GM23338 (cell line): ENCODE measurements around the gene GRK3. TPM values are rescaled to one million over a fixed set of nuclear protein-coding genes. Genes with fewer than 3 reads are reported as not detected.

Experiments used
- ATAC-seq: fragments of 200-7000 bp; cut with Tn5 transposase; 3 replicates; pipeline ENCODE4 v1.9.1; 2020
- DNase-seq: peaks from one replicate; pipeline ENCODE4 v3.0.0-alpha.2; 2015; ENCODE audit warnings: low spot score
- H2AFZ ChIP-seq: fragments of 200-600 bp; sonication (generic); 2 replicates; pipeline ENCODE4 v1.8.0; 2016; ENCODE audit warnings: antibody characterized with exemption, mild to moderate bottlenecking, moderate library complexity
- H3F3A ChIP-seq: fragments of 200-600 bp; sonication (generic); replicated peaks from 2 replicates; pipeline ENCODE4 v1.8.0; 2017; ENCODE audit warnings: antibody characterized with exemption, mixed run types, low read depth
- H3K27ac ChIP-seq: fragments of 200-600 bp; sonication (generic); 2 replicates; pipeline ENCODE4 v1.6.1; 2016; ENCODE audit warnings: low read depth
- H3K27me3 ChIP-seq: fragments of 200-600 bp; sonication (generic); 2 replicates; pipeline ENCODE4 v1.8.0; 2016; ENCODE audit warnings: mild to moderate bottlenecking, mixed run types, moderate library complexity; ENCODE audit not compliant: insufficient read depth
- H3K36me3 ChIP-seq: fragments of 200-600 bp; sonication (generic); 2 replicates; pipeline ENCODE4 v1.8.0; 2016; ENCODE audit warnings: mild to moderate bottlenecking; ENCODE audit not compliant: insufficient read depth
- H3K4me1 ChIP-seq: fragments of 200-600 bp; sonication (generic); 2 replicates; pipeline ENCODE4 v1.8.0; 2016; ENCODE audit warnings: mild to moderate bottlenecking, moderate library complexity; ENCODE audit not compliant: insufficient read depth
- H3K4me2 ChIP-seq: fragments of 200-600 bp; sonication (generic); 2 replicates; pipeline ENCODE4 v1.7.1; 2017; ENCODE audit warnings: mixed run types
- H3K4me3 ChIP-seq: fragments of 200-600 bp; sonication (generic); 2 replicates; pipeline ENCODE4 v1.6.1; 2016; ENCODE audit warnings: mixed run types
- H3K79me2 ChIP-seq: fragments of 200-600 bp; sonication (generic); replicated peaks from 2 replicates; pipeline ENCODE4 v1.8.0; 2017; ENCODE audit warnings: mild to moderate bottlenecking; ENCODE audit not compliant: insufficient read depth
- H3K9me2 ChIP-seq: fragments of 200-600 bp; sonication (generic); 2 replicates; pipeline ENCODE4 v1.8.0; 2017; ENCODE audit not compliant: insufficient read depth
- H4K20me1 ChIP-seq: fragments of 200-600 bp; sonication (generic); replicated peaks from 2 replicates; pipeline ENCODE4 v1.8.0; 2017; ENCODE audit warnings: mild to moderate bottlenecking; ENCODE audit not compliant: insufficient read depth
- H3K27ac Mint-ChIP-seq: 2 replicates; pipeline ENCODE4 v1.8.0; 2020; ENCODE audit warnings: inconsistent platforms, mild to moderate bottlenecking, moderate library complexity, mixed read lengths
- H3K27me3 Mint-ChIP-seq: 3 replicates; pipeline ENCODE4 v1.8.0; 2022; ENCODE audit warnings: low read depth, mild to moderate bottlenecking, moderate library complexity, mixed read lengths, inconsistent platforms; ENCODE audit not compliant: insufficient read depth, poor library complexity
- H3K36me3 Mint-ChIP-seq: 3 replicates; pipeline ENCODE4 v1.8.0; 2021; ENCODE audit warnings: low read depth, mild to moderate bottlenecking, inconsistent platforms, moderate library complexity, mixed read lengths
- H3K4me1 Mint-ChIP-seq: 3 replicates; pipeline ENCODE4 v1.8.0; 2020; ENCODE audit warnings: mild to moderate bottlenecking, inconsistent platforms, mixed read lengths
- H3K4me3 Mint-ChIP-seq: 3 replicates; pipeline ENCODE4 v1.8.0; 2021; ENCODE audit warnings: moderate library complexity, mild to moderate bottlenecking, inconsistent platforms, mixed read lengths
- H3K9me3 Mint-ChIP-seq: 3 replicates; pipeline ENCODE4 v1.8.0; 2020; ENCODE audit warnings: moderate library complexity, mild to moderate bottlenecking, inconsistent platforms, mixed read lengths
- CREB1 ChIP-seq: fragments of 250-450 bp; sonication (Bioruptor Pico); IDR thresholded peaks from 2 replicates; pipeline ENCODE4 v1.5.0; 2020; ENCODE audit warnings: low read depth, mild to moderate bottlenecking, moderate library complexity
- ETS1 ChIP-seq: IDR thresholded peaks from 2 replicates; pipeline ENCODE4 v1.6.1; 2016; ENCODE audit warnings: antibody characterized with exemption
- EZH2 ChIP-seq: fragments of 200-600 bp; sonication (generic); IDR thresholded peaks from one replicate; pipeline ENCODE4 v1.8.0; 2017; ENCODE audit warnings: antibody characterized with exemption, mild to moderate bottlenecking, low read depth; ENCODE audit not compliant: unreplicated experiment
- EZH2phosphoT487 ChIP-seq: fragments of 200-600 bp; sonication (generic); IDR thresholded peaks from one replicate; pipeline ENCODE4 v1.8.1; 2018; ENCODE audit warnings: antibody characterized with exemption; ENCODE audit not compliant: unreplicated experiment
- JUNB ChIP-seq: IDR thresholded peaks from one replicate; pipeline ENCODE4 v1.6.1; 2016; ENCODE audit warnings: antibody characterized with exemption; ENCODE audit not compliant: unreplicated experiment
- NANOG ChIP-seq: IDR thresholded peaks from 2 replicates; pipeline ENCODE4 v1.6.1; 2016; ENCODE audit warnings: antibody characterized with exemption, borderline replicate concordance
- POLR2AphosphoS5 ChIP-seq: IDR thresholded peaks from 2 replicates; pipeline ENCODE4 v1.6.1; 2016; ENCODE audit warnings: antibody characterized with exemption, low read depth
- STAT1 ChIP-seq: IDR thresholded peaks from one replicate; pipeline ENCODE4 v1.6.1; 2016; ENCODE audit warnings: antibody characterized with exemption; ENCODE audit not compliant: unreplicated experiment
- ZNF114 ChIP-seq: fragments of 250-450 bp; sonication (Bioruptor Pico); IDR thresholded peaks from 2 replicates; pipeline ENCODE4 v1.5.0; 2020; ENCODE audit warnings: mild to moderate bottlenecking, moderate library complexity
- ZNF331 ChIP-seq: fragments of 250-450 bp; sonication (Bioruptor Pico); IDR thresholded peaks from 2 replicates; pipeline ENCODE4 v1.5.0; 2020; ENCODE audit warnings: low read depth, mild to moderate bottlenecking, moderate library complexity
- polyA plus RNA-seq: library from polyadenylated mRNA; unstranded; fragments of >200 nt; fragmentation: Nextera tagmentation; extraction: Ambion mirVana; gene quantifications from 2 replicates; pipeline ENCODE4 v1.2.1, GENCODE V29; 2016
- total RNA-seq: library from RNA; depleted of rRNA; stranded (reverse); fragments of >200 nt; shearing (Covaris generic); gene quantifications from 2 replicates; pipeline ENCODE4 v1.2.3, GENCODE V29; 2014
- TF ChIP-seq, protein P1 (sequence below): IDR thresholded peaks from one replicate; pipeline ENCODE4 v1.6.1; 2018; ENCODE audit warnings: antibody characterized with exemption; ENCODE audit not compliant: unreplicated experiment
- TF ChIP-seq, protein P2 (sequence below), 2 experiments: fragments of 200-600 bp in 1 of 2; sonication (generic) in 1 of 2; conservative IDR thresholded peaks; 2 replicates each; pipeline versions ENCODE4 v1.5.1 to v1.6.1; 2016 to 2017; ENCODE audit warnings: antibody characterized with exemption in 2 of 2, low read depth in 2 of 2, mild to moderate bottlenecking in 2 of 2, moderate library complexity in 1 of 2
- TF ChIP-seq, protein P3 (sequence below): fragments of 250-450 bp; sonication (Bioruptor Pico); IDR thresholded peaks from 2 replicates; pipeline ENCODE4 v1.5.0; 2020; ENCODE audit warnings: mild to moderate bottlenecking, moderate library complexity

The GRK3 gene
- total and polyA plus RNA-seq, 2 experiments from 2014 or later: 6.0 to 25.3 TPM

- H3K9me2 ChIP-seq: peaks cover 3% of the 10 kb centered on the region; the same call in 1 of the 2 replicates
- H3K27ac ChIP-seq: no peak overlapping the region
- H2AFZ ChIP-seq: no peak overlapping the region
- H3K36me3 Mint-ChIP-seq: no peaks in the 10 kb centered on the region
- peaks cover 13% of the 10 kb centered on the region; the same call in 2 of the 3 replicates for H3K4me1 Mint-ChIP-seq
- H3F3A ChIP-seq: no peaks in the 10 kb centered on the region
- no peaks in the 10 kb centered on the region for H3K36me3 ChIP-seq
- TF ChIP-seq EZH2phosphoT487: no peak
- TF ChIP-seq, protein P1, sequence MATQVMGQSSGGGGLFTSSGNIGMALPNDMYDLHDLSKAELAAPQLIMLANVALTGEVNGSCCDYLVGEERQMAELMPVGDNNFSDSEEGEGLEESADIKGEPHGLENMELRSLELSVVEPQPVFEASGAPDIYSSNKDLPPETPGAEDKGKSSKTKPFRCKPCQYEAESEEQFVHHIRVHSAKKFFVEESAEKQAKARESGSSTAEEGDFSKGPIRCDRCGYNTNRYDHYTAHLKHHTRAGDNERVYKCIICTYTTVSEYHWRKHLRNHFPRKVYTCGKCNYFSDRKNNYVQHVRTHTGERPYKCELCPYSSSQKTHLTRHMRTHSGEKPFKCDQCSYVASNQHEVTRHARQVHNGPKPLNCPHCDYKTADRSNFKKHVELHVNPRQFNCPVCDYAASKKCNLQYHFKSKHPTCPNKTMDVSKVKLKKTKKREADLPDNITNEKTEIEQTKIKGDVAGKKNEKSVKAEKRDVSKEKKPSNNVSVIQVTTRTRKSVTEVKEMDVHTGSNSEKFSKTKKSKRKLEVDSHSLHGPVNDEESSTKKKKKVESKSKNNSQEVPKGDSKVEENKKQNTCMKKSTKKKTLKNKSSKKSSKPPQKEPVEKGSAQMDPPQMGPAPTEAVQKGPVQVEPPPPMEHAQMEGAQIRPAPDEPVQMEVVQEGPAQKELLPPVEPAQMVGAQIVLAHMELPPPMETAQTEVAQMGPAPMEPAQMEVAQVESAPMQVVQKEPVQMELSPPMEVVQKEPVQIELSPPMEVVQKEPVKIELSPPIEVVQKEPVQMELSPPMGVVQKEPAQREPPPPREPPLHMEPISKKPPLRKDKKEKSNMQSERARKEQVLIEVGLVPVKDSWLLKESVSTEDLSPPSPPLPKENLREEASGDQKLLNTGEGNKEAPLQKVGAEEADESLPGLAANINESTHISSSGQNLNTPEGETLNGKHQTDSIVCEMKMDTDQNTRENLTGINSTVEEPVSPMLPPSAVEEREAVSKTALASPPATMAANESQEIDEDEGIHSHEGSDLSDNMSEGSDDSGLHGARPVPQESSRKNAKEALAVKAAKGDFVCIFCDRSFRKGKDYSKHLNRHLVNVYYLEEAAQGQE: no peak
- TF ChIP-seq NANOG: no peak
- TF ChIP-seq ZNF331 (CRISPR knock-in tag): no peak
- TF ChIP-seq EZH2: no peak
- no peak for TF ChIP-seq STAT1
- no peak for TF ChIP-seq CREB1
- TF ChIP-seq, protein P2, sequence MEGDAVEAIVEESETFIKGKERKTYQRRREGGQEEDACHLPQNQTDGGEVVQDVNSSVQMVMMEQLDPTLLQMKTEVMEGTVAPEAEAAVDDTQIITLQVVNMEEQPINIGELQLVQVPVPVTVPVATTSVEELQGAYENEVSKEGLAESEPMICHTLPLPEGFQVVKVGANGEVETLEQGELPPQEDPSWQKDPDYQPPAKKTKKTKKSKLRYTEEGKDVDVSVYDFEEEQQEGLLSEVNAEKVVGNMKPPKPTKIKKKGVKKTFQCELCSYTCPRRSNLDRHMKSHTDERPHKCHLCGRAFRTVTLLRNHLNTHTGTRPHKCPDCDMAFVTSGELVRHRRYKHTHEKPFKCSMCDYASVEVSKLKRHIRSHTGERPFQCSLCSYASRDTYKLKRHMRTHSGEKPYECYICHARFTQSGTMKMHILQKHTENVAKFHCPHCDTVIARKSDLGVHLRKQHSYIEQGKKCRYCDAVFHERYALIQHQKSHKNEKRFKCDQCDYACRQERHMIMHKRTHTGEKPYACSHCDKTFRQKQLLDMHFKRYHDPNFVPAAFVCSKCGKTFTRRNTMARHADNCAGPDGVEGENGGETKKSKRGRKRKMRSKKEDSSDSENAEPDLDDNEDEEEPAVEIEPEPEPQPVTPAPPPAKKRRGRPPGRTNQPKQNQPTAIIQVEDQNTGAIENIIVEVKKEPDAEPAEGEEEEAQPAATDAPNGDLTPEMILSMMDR (conservative IDR thresholded peaks at IDR 0.05; ENCODE audit: low read depth in 2 of 2): no peak
- no peak for TF ChIP-seq JUNB
- no peak for TF ChIP-seq POLR2AphosphoS5
- TF ChIP-seq ZNF114: no peak
- TF ChIP-seq, protein P3, sequence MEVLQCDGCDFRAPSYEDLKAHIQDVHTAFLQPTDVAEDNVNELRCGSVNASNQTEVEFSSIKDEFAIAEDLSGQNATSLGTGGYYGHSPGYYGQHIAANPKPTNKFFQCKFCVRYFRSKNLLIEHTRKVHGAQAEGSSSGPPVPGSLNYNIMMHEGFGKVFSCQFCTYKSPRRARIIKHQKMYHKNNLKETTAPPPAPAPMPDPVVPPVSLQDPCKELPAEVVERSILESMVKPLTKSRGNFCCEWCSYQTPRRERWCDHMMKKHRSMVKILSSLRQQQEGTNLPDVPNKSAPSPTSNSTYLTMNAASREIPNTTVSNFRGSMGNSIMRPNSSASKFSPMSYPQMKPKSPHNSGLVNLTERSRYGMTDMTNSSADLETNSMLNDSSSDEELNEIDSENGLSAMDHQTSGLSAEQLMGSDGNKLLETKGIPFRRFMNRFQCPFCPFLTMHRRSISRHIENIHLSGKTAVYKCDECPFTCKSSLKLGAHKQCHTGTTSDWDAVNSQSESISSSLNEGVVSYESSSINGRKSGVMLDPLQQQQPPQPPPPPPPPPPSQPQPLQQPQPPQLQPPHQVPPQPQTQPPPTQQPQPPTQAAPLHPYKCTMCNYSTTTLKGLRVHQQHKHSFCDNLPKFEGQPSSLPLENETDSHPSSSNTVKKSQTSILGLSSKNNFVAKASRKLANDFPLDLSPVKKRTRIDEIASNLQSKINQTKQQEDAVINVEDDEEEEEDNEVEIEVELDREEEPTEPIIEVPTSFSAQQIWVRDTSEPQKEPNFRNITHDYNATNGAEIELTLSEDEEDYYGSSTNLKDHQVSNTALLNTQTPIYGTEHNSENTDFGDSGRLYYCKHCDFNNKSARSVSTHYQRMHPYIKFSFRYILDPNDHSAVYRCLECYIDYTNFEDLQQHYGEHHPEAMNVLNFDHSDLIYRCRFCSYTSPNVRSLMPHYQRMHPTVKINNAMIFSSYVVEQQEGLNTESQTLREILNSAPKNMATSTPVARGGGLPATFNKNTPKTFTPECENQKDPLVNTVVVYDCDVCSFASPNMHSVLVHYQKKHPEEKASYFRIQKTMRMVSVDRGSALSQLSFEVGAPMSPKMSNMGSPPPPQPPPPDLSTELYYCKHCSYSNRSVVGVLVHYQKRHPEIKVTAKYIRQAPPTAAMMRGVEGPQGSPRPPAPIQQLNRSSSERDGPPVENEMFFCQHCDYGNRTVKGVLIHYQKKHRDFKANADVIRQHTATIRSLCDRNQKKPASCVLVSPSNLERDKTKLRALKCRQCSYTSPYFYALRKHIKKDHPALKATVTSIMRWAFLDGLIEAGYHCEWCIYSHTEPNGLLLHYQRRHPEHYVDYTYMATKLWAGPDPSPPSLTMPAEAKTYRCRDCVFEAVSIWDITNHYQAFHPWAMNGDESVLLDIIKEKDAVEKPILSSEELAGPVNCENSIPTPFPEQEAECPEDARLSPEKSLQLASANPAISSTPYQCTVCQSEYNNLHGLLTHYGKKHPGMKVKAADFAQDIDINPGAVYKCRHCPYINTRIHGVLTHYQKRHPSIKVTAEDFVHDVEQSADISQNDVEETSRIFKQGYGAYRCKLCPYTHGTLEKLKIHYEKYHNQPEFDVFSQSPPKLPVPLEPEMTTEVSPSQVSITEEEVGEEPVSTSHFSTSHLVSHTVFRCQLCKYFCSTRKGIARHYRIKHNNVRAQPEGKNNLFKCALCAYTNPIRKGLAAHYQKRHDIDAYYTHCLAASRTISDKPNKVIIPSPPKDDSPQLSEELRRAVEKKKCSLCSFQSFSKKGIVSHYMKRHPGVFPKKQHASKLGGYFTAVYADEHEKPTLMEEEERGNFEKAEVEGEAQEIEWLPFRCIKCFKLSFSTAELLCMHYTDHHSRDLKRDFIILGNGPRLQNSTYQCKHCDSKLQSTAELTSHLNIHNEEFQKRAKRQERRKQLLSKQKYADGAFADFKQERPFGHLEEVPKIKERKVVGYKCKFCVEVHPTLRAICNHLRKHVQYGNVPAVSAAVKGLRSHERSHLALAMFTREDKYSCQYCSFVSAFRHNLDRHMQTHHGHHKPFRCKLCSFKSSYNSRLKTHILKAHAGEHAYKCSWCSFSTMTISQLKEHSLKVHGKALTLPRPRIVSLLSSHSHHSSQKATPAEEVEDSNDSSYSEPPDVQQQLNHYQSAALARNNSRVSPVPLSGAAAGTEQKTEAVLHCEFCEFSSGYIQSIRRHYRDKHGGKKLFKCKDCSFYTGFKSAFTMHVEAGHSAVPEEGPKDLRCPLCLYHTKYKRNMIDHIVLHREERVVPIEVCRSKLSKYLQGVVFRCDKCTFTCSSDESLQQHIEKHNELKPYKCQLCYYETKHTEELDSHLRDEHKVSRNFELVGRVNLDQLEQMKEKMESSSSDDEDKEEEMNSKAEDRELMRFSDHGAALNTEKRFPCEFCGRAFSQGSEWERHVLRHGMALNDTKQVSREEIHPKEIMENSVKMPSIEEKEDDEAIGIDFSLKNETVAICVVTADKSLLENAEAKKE (CRISPR knock-in tag): no peak
- TF ChIP-seq ETS1: no peak
- H3K9me3 Mint-ChIP-seq: no peaks in the 10 kb centered on the region; the same call in 2 of the 3 replicates
- H3K27me3 Mint-ChIP-seq: peaks cover 6% of the 10 kb centered on the region
- no peaks in the 10 kb centered on the region; the same call in 1 of the 2 replicates for H4K20me1 ChIP-seq
- no peak overlapping the region for H3K27ac Mint-ChIP-seq
- H3K4me2 ChIP-seq: no peak overlapping the region
- DNase-seq (no peak), ATAC-seq (no peak)
- H3K4me1 ChIP-seq: no peaks in the 10 kb centered on the region
- no peaks in the 10 kb centered on the region for H3K79me2 ChIP-seq
- no peak overlapping the region for H3K4me3 Mint-ChIP-seq
- H3K4me3 ChIP-seq: no peak overlapping the region
- H3K27me3 ChIP-seq: no peaks in the 10 kb centered on the region
Measured at GRCh38 chr22:25742918-25743708, 178.6 kb downstream of the GRK3 start.
